ENCODE measurements around the gene SCG2. TPM values are rescaled to one million over a fixed set of nuclear protein-coding genes. Genes with fewer than 3 reads are reported as not detected.

Gene SCG2
- total and polyA plus RNA-seq, 2 donors from 2014 or later, result 0.30 to 0.57 TPM

- intact Hi-C loops (cut with DNase I), result no loop called here
- FAIRE-seq (no peak), DNase-seq (no peak)
- no peaks in the 10 kb centered on the region for H3K4me1 ChIP-seq (ENCODE audit: control insufficient read depth in 2 of 3, insufficient read depth in 2 of 3, low read depth in 1 of 3, low read length in 3 of 3)
- no peaks in the 10 kb centered on the region for H3K9me3 ChIP-seq (ENCODE audit: control insufficient read depth in 2 of 3, insufficient read depth in 1 of 3, low read length in 3 of 3)
- H3K9ac ChIP-seq (ENCODE audit: low read length in 3 of 3), result no peak overlapping the region
- no peak overlapping the region for H3K27ac ChIP-seq (ENCODE audit: low read depth in 2 of 2, low read length in 2 of 2)
- no peak for TF ChIP-seq CTCF (IDR thresholded peaks at IDR 0.05; ENCODE audit: borderline replicate concordance, extremely low read depth, insufficient read depth)
- no peaks in the 10 kb centered on the region for H3K27me3 ChIP-seq (ENCODE audit: control insufficient read depth, insufficient read depth, low read length)
- no peak overlapping the region for H3K4me3 ChIP-seq (ENCODE audit: low read length in 3 of 3)
- H3K36me3 ChIP-seq (ENCODE audit: control insufficient read depth in 2 of 3, insufficient read depth in 3 of 3, low read length in 3 of 3), result no peaks in the 10 kb centered on the region
Observed at GRCh38 chr2:223585666-223586065, 16.5 kb downstream of the SCG2 start.

- no peak overlapping the region for H3K9ac ChIP-seq (ENCODE audit: low read length in 3 of 3)
- no peak for FAIRE-seq
Observed at GRCh38 chr2:223582001-223582400, 20.2 kb downstream of the SCG2 start.

GRCh38 chr2:223580951-223581350 lies 21.2 kb downstream of the SCG2 start:
- H3K9ac ChIP-seq (ENCODE audit: low read length in 3 of 3), result no peak overlapping the region
- TF ChIP-seq CTCF (IDR thresholded peaks at IDR 0.05; ENCODE audit: borderline replicate concordance, extremely low read depth, insufficient read depth), result no peak
- H3K4me3 ChIP-seq (ENCODE audit: low read length in 3 of 3), result peak overlapping the region in 2 of 3 donors; percentile 19 to 35
- H3K9me3 ChIP-seq (ENCODE audit: control insufficient read depth in 2 of 3, insufficient read depth in 1 of 3, low read length in 3 of 3), result no peaks in the 10 kb centered on the region
- H3K27me3 ChIP-seq (ENCODE audit: control insufficient read depth, insufficient read depth, low read length), result no peaks in the 10 kb centered on the region
- DNase-seq, result peak in 2 of 5 donors; percentile 25 to 72
- H3K4me1 ChIP-seq (ENCODE audit: control insufficient read depth in 2 of 3, insufficient read depth in 2 of 3, low read depth in 1 of 3, low read length in 3 of 3), result no peaks in the 10 kb centered on the region
- intact Hi-C loops (cut with DNase I), result no loop called here
- no peaks in the 10 kb centered on the region for H3K36me3 ChIP-seq (ENCODE audit: control insufficient read depth in 2 of 3, insufficient read depth in 3 of 3, low read length in 3 of 3)
- no peak for FAIRE-seq
- no peak overlapping the region for H3K27ac ChIP-seq (ENCODE audit: low read depth in 2 of 2, low read length in 2 of 2)

More at GRCh38 chr2:223582001-223582400, 20.2 kb downstream of the SCG2 start:
- Histone ChIP-seq H3K4me3 (ENCODE audit: low read length in 3 of 3) (no peak overlapping the region), H3K4me1 (ENCODE audit: control insufficient read depth in 2 of 3, insufficient read depth in 2 of 3, low read depth in 1 of 3, low read length in 3 of 3) (no peaks in the 10 kb centered on the region), H3K36me3 (ENCODE audit: control insufficient read depth in 2 of 3, insufficient read depth in 3 of 3, low read length in 3 of 3) (no peaks in the 10 kb centered on the region), H3K27ac (ENCODE audit: low read depth in 2 of 2, low read length in 2 of 2) (no peak overlapping the region), H3K27me3 (ENCODE audit: control insufficient read depth, insufficient read depth, low read length) (no peaks in the 10 kb centered on the region), H3K9me3 (ENCODE audit: control insufficient read depth in 2 of 3, insufficient read depth in 1 of 3, low read length in 3 of 3) (no peaks in the 10 kb centered on the region)
- no peak for DNase-seq
- intact Hi-C loops (cut with DNase I), result no loop called here
- TF ChIP-seq CTCF (IDR thresholded peaks at IDR 0.05; ENCODE audit: borderline replicate concordance, extremely low read depth, insufficient read depth), result no peak

GRCh38 chr2:223578846-223579245 lies 23.3 kb downstream of the SCG2 start:
- no peak for FAIRE-seq
- no peak overlapping the region for H3K27ac ChIP-seq (ENCODE audit: low read depth in 2 of 2, low read length in 2 of 2)
- no peak for TF ChIP-seq CTCF (IDR thresholded peaks at IDR 0.05; ENCODE audit: borderline replicate concordance, extremely low read depth, insufficient read depth)
- no peaks in the 10 kb centered on the region for H3K36me3 ChIP-seq (ENCODE audit: control insufficient read depth in 2 of 3, insufficient read depth in 3 of 3, low read length in 3 of 3)
- DNase-seq, result no peak
- intact Hi-C loops (cut with DNase I), result no loop called here
- no peaks in the 10 kb centered on the region for H3K4me1 ChIP-seq (ENCODE audit: control insufficient read depth in 2 of 3, insufficient read depth in 2 of 3, low read depth in 1 of 3, low read length in 3 of 3)
- H3K9me3 ChIP-seq (ENCODE audit: control insufficient read depth in 2 of 3, insufficient read depth in 1 of 3, low read length in 3 of 3), result no peaks in the 10 kb centered on the region
- H3K4me3 ChIP-seq (ENCODE audit: low read length in 3 of 3), result no peak overlapping the region
- H3K27me3 ChIP-seq (ENCODE audit: control insufficient read depth, insufficient read depth, low read length), result no peaks in the 10 kb centered on the region
- no peak overlapping the region for H3K9ac ChIP-seq (ENCODE audit: low read length in 3 of 3)
